ENCODE measurements around the gene SMG7. TPM values are rescaled to one million over a fixed set of nuclear protein-coding genes. Genes with fewer than 3 reads are reported as not detected.

Gene SMG7
- total and polyA plus RNA-seq, 2 of the 4 experiments (the other 2 are of a cell fraction), result 18.1 to 22.6 TPM

- H3K4me2 ChIP-seq (ENCODE audit: low read depth, low read length), result no peak overlapping the region
- dilution Hi-C loops (cut with HindIII; ENCODE audit: low sequenced_read_pairs, unreplicated experiment), result no loop called here
- no peak overlapping the region for H3K4me3 ChIP-seq (ENCODE audit: insufficient read depth, low read depth, low read length)
- no peak overlapping the region for H4K8ac ChIP-seq (ENCODE audit: low read depth in 2 of 2, low read length in 2 of 2)
- BruUV-seq (replicated peaks), result no TSS peak
- H3K4ac ChIP-seq (ENCODE audit: low read depth, low read length), result no peak overlapping the region
- no peak overlapping the region for H3K23ac ChIP-seq (ENCODE audit: low read depth, low read length)
- H2AK5ac ChIP-seq (ENCODE audit: low read depth, low read length), result no peak overlapping the region
- no peak overlapping the region for H2BK15ac ChIP-seq (ENCODE audit: low read depth, low read length)
- no peaks in the 10 kb centered on the region for H3K36me3 ChIP-seq (ENCODE audit: control insufficient read depth, insufficient read depth, low read length)
- DNase-seq (no peak), ATAC-seq (ENCODE audit: low read depth) (no peak)
- H4K20me1 ChIP-seq (ENCODE audit: insufficient read depth, low read length), result no peaks in the 10 kb centered on the region
- H3K9me3 ChIP-seq (ENCODE audit: control insufficient read depth, insufficient read depth, low read length), result no peaks in the 10 kb centered on the region
- H3K27me3 ChIP-seq (ENCODE audit: control insufficient read depth, insufficient read depth, low read length), result no peaks in the 10 kb centered on the region; the same call in 1 of the 2 replicates
- no peak overlapping the region for H3K56ac ChIP-seq (ENCODE audit: extremely low read depth, insufficient read depth, low read length)
- H2BK120ac ChIP-seq (ENCODE audit: low read depth, low read length), result no peak overlapping the region
- H3K27ac ChIP-seq (ENCODE audit: insufficient read depth, low read length), result no peak overlapping the region
- no peak overlapping the region for H2BK20ac ChIP-seq (ENCODE audit: low read depth, low read length)
- no peak overlapping the region for H3K9ac ChIP-seq (ENCODE audit: low read depth, low read length)
- in situ Hi-C loops (cut with MboI; ENCODE audit: low sequenced_read_pairs), result no loop called here
- H2AK9ac ChIP-seq (replicated peaks; ENCODE audit: low read depth, low read length, poor library complexity), result no peak overlapping the region
- H3K4me1 ChIP-seq (ENCODE audit: control insufficient read depth, insufficient read depth, low read length), result no peaks in the 10 kb centered on the region
- TF ChIP-seq, protein P1, sequence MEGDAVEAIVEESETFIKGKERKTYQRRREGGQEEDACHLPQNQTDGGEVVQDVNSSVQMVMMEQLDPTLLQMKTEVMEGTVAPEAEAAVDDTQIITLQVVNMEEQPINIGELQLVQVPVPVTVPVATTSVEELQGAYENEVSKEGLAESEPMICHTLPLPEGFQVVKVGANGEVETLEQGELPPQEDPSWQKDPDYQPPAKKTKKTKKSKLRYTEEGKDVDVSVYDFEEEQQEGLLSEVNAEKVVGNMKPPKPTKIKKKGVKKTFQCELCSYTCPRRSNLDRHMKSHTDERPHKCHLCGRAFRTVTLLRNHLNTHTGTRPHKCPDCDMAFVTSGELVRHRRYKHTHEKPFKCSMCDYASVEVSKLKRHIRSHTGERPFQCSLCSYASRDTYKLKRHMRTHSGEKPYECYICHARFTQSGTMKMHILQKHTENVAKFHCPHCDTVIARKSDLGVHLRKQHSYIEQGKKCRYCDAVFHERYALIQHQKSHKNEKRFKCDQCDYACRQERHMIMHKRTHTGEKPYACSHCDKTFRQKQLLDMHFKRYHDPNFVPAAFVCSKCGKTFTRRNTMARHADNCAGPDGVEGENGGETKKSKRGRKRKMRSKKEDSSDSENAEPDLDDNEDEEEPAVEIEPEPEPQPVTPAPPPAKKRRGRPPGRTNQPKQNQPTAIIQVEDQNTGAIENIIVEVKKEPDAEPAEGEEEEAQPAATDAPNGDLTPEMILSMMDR (conservative IDR thresholded peaks at IDR 0.05; ENCODE audit: low read depth, low read length), result no peak
- no peak for TF ChIP-seq RAD21 (IDR thresholded peaks at IDR 0.05; ENCODE audit: low read length)
- TF ChIP-seq CHD1 (IDR thresholded peaks at IDR 0.05; ENCODE audit: low read depth, low read length), result no peak
- TF ChIP-seq MXI1 (IDR thresholded peaks at IDR 0.05; ENCODE audit: borderline replicate concordance, low read depth, low read length), result no peak
- TF ChIP-seq RCOR1 (IDR thresholded peaks at IDR 0.05; ENCODE audit: insufficient replicate concordance, low read length), result no peak
- no peaks in the 10 kb centered on the region for H3K9me1 ChIP-seq (ENCODE audit: insufficient read depth, low read length)
- POLR2A ChIA-PET (ENCODE audit: unreplicated experiment), result no interaction called here
- CTCF ChIA-PET, result no interaction called here
- no peak overlapping the region for H2BK5ac ChIP-seq (ENCODE audit: low read depth, low read length, poor library complexity, severe bottlenecking)
- H3K79me1 ChIP-seq (ENCODE audit: low read depth in 1 of 2, low read length in 2 of 2), result no peaks in the 10 kb centered on the region
- H4K91ac ChIP-seq (ENCODE audit: insufficient read depth, low read depth, low read length), result no peak overlapping the region
- 80% methylated on average over 5 of the region's 13 CpGs; no CpG with 5 or more reads in 1 of the 2 experiments for WGBS, 2 experiments (ENCODE audit: extremely low coverage in 2 of 2, insufficient read length in 1 of 2)
- no peak overlapping the region for H3K14ac ChIP-seq (replicated peaks; ENCODE audit: low read depth, low read length)
- intact Hi-C loops (cut with micrococcal nuclease), result no loop called here
- H3K18ac ChIP-seq (ENCODE audit: low read depth, low read length), result no peak overlapping the region
- H2AFZ ChIP-seq (replicated peaks; ENCODE audit: low read length, poor library complexity), result no peak overlapping the region
- H4K5ac ChIP-seq (ENCODE audit: low read depth, low read length), result no peak overlapping the region
Measured at GRCh38 chr1:183449223-183449770, 23.0 kb upstream of the SMG7 start.

All from IMR-90 (cell line).